ENCODE measurements around the gene ANO10.
"Not testable (repeated sequence)": the region's sequence is repeated elsewhere in the genome, so short reads cannot be mapped to it uniquely, and the experiment has no call there.

The ANO10 gene

DNA sequence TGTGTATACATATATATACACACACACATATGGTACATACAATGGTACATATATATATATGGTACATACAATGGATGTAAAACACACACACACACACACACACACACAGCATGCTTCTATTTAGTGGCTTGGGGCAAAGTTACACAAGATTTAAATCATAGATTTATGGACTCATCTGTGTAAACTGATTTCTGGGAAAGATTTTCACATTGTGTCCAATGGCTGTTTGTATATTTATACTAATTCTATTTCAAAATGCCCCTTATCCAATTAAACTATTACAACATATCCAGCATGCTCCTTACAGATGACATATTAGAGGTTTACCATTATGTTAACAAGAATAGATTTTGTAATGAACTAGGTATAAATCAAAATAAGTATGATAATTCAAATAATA, 94.9 kb downstream of the ANO10 start:
- Histone ChIP-seq H3K9me3 (ENCODE audit: control insufficient read depth, insufficient read depth, low read length) (peaks cover 4% of the 10 kb centered on the region; the same call in 1 of the 2 replicates), H3K9ac (ENCODE audit: low read depth, low read length) (no peak overlapping the region), H3K4me1 (ENCODE audit: insufficient read depth, low read length) (no peaks in the 10 kb centered on the region), H3K36me3 (ENCODE audit: insufficient read depth, low read length) (peaks cover 2% of the 10 kb centered on the region; the same call in 1 of the 2 replicates)

DNA sequence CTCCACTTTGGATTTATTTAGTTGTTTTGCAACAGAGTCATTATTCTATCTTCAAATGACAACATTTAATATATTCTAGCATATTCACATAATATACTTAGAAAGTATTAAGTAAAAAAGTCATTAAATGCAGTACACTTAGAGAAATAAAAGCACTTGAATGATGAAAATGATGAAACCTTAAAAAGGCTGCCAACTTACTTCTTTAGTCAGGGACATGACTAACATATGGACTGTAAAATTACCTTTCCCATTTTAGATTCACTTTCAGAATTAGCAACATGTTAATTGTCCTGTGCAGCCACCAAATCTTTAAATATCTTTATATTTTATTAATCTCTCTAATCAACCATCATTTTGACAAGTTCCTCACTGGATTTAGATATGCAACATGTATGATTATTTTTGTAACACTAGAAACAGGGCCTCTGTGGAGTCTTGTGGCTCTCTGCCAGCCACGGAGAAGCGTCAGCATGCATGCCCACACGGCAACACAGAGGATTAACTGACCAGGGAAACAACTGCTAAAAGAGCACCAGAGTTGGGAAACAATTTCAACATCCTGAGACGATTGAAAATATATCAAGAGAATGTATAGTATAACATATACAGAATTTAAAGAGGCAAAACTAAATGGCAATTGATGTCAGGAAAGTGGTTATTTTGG, 95.7 kb downstream of the ANO10 start:
- Histone ChIP-seq H3K4me1 (ENCODE audit: insufficient read depth, low read length) (no peaks in the 10 kb centered on the region), H3K36me3 (ENCODE audit: insufficient read depth, low read length) (peaks cover 2% of the 10 kb centered on the region; the same call in 1 of the 2 replicates), H3K9me3 (ENCODE audit: control insufficient read depth, insufficient read depth, low read length) (peaks cover 6% of the 10 kb centered on the region; the same call in 1 of the 2 replicates), H3K9ac (ENCODE audit: low read depth, low read length) (no peak overlapping the region)

DNA sequence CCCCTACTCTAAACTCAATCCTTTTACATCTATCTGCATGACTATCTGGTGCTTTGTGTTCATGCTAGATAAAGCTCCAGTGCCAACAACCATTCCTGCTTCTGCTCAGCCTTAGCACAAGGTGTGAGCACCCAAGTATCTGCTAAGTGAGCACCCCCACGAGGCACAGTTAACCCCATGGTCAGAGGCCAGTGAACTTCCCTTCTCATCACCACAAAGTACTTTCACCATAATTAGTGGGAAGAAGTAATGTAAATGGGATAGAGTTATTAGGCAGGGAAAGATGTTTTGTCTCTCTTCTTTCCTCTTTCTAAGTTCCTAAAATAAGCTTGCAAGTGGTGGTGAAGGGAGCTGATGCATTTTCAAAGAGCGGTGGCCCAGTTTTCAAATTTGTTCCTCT, 96.4 kb downstream of the ANO10 start:
- Histone ChIP-seq H3K4me1 (ENCODE audit: insufficient read depth, low read length) (no peaks in the 10 kb centered on the region), H3K9ac (ENCODE audit: low read depth, low read length) (no peak overlapping the region), H3K9me3 (ENCODE audit: control insufficient read depth, insufficient read depth, low read length) (peaks cover 6% of the 10 kb centered on the region; the same call in 1 of the 2 replicates), H3K36me3 (ENCODE audit: insufficient read depth, low read length) (peaks cover 2% of the 10 kb centered on the region; the same call in 1 of the 2 replicates)

DNA sequence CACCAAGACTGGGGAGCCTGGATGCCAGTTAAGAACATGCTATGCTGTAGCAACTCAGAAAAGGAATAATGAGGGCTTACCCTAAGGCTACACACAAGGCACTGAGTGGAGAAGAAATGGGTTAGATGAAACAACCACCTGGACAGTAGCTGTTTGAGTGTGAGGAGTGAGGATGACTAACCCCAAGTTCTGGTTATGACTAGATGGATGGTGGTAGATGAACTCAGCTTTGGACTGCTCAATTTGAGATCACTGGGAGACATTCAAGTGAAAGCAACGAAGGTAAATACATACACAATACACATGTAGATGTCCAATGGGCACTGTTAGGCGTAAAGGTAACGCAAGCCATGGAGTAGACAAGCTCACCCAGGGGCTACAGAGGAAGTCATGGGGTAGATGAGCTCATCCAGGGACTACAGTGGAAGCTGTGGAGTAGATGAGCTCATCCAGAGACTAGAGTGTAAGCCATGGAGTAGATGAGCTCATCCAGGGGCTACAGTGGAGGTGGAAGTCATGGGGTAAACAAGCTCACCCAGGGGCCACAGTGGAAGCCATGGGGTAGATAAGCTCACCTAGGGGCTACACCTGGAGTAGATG, 98.3 kb downstream of the ANO10 start:
- peaks cover 6% of the 10 kb centered on the region; the same call in 1 of the 2 replicates for H3K36me3 ChIP-seq (ENCODE audit: insufficient read depth, low read length)
- no peak overlapping the region for H3K9ac ChIP-seq (ENCODE audit: low read depth, low read length)
- no peaks in the 10 kb centered on the region for H3K4me1 ChIP-seq (ENCODE audit: insufficient read depth, low read length)
- peaks cover 12% of the 10 kb centered on the region; the same call in 1 of the 2 replicates for H3K9me3 ChIP-seq (ENCODE audit: control insufficient read depth, insufficient read depth, low read length)

DNA sequence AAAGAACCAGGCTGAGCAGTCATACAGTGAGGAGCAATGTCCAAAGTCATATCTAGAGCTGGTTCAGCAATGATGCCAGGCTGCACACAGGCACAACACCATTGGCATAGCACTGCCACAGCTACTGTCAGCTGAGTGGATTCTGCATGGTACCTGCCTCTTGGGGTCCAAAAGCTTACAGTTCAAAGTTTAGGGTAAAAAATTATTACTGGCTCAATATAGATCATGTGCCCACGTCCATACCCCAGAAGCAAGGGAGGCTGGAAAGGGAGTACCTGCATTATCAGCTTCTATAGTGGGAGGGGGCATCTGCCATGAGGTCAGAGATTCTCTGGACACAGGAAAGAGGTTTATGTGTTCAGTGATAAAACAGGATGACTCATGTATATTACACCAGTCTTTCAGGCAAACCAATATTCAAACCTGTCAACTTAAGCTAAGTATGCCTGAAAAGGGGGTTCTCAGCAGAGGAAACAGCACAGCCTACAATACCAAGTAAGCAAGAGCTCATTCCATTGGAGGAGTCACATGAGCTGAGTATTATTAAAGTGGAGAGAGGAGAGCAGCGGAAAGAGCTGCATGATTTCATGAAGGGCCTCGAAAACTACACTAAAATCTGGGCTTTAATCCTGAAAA, 99.0 kb downstream of the ANO10 start:
- Histone ChIP-seq H3K36me3 (ENCODE audit: insufficient read depth, low read length) (peaks cover 6% of the 10 kb centered on the region; the same call in 1 of the 2 replicates), H3K4me1 (ENCODE audit: insufficient read depth, low read length) (no peaks in the 10 kb centered on the region), H3K9me3 (ENCODE audit: control insufficient read depth, insufficient read depth, low read length) (peaks cover 11% of the 10 kb centered on the region; the same call in 1 of the 2 replicates), H3K9ac (ENCODE audit: low read depth, low read length) (no peak overlapping the region)

DNA sequence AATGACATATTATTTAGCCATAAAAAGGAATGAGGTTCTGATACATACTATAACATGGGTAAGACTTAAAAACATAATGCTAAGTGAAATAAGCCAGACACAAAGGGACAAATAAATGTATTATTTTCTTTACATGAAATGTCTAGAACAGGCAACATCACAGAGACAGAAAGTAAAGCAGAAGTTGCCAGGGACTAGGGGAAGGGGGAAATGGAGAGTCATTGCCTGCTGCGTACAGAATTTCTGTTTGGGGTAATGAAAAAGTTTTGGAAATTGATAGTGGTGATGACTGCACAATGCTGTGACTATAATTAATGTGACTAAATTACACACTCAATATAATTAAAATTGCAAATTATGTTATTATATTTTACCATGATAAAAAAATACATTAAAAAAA, 99.9 kb downstream of the ANO10 start:
- no peak overlapping the region for H3K9ac ChIP-seq (ENCODE audit: low read depth, low read length)
- H3K9me3 ChIP-seq (ENCODE audit: control insufficient read depth, insufficient read depth, low read length): peaks cover 11% of the 10 kb centered on the region; the same call in 1 of the 2 replicates
- H3K4me1 ChIP-seq (ENCODE audit: insufficient read depth, low read length): no peaks in the 10 kb centered on the region
- peaks cover 7% of the 10 kb centered on the region; the same call in 1 of the 2 replicates for H3K36me3 ChIP-seq (ENCODE audit: insufficient read depth, low read length)

DNA sequence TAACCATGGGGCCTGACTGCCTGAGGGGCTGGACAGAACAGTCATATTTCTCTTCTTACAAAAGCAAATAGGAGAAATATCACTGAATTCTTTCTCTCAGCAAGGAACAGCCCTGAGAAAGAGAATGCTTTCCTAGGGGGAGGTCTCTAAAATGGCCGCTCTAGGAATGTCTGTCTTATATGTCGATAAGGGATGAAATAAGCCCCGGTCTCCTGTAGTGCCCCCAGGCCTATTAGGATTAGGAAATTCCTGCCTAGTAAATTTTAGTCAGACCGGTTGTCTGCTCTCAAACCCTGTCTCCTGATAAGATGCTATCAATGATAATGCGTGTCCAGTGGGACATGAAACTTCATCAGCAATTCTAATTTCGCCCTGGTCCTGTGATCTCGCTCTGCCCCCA, 103.3 kb downstream of the ANO10 start:
- H3K4me1 ChIP-seq (ENCODE audit: insufficient read depth, low read length); H3K36me3 ChIP-seq (ENCODE audit: insufficient read depth, low read length); H3K9ac ChIP-seq (ENCODE audit: low read depth, low read length): not testable (repeated sequence)
- H3K9me3 ChIP-seq (ENCODE audit: control insufficient read depth, insufficient read depth, low read length): peaks cover 11% of the 10 kb centered on the region; the same call in 1 of the 2 replicates

DNA sequence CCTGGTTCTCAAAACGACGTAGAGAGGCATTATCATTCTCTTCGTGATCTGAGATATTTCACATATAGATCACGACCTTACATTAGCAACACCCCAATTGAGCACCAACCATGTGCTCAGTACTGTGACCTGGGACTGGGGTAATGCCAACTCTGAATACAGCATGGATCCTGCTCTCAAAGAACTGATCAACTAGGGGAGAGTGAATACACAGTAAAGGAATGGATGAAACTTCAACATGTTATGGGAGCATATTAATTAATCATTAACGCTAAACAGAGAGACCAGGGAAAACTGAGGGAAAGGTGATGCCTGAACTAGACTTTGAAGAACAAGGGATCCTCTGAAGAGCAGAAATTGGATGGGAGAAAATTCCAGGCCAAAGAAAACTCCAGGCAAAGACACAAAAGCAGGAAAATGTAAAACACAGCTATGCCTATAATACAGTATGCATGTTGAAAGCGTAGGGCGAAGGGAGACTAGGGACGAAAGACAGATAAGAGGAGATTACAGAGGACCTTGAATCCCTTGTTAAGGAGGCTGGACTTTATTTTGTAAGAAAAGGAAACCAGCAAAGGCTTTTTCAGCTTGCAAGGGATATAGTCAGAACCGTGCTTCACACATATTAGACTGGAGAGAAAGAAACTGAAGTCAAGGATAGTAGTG, 105.7 kb downstream of the ANO10 start:
- Histone ChIP-seq H3K36me3 (ENCODE audit: insufficient read depth, low read length) (peaks cover 7% of the 10 kb centered on the region; the same call in 1 of the 2 replicates), H3K4me1 (ENCODE audit: insufficient read depth, low read length) (no peaks in the 10 kb centered on the region), H3K9ac (ENCODE audit: low read depth, low read length) (no peak overlapping the region), H3K9me3 (ENCODE audit: control insufficient read depth, insufficient read depth, low read length) (peaks cover 9% of the 10 kb centered on the region; the same call in 1 of the 2 replicates)

DNA sequence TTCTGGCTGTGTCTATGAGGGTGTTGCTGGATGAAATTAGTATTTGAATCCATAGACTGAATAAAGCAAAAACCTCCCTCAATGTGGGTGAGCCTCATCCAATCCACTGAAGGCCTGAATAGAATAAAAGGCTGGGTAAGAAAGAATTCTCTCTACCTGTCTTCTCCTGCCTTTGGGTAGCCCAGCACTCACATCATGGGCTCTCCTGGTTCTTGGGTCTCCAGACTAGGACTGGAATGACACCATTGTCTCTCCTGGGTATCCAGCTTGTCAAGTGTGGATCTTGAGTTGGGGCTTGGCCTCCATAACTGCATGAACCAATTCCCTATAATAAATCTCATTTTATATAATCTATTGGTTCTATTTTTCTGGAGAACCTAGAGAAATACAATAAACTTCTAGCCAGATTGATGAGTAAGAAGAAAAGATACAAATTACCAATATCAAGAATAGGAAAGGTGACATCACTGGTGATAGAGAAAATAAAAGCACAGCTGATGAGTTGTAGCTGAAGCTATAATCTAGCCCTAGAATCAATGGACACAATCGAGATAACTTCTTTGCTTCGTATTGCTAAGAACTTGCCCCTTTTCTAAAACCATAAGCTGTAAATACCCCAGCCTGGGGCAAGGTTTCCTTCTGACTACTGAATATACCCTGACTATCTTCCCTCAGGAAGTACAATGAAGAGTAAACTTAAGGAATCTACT, 106.4 kb downstream of the ANO10 start:
- H3K9ac ChIP-seq (ENCODE audit: low read depth, low read length): no peak overlapping the region
- H3K9me3 ChIP-seq (ENCODE audit: control insufficient read depth, insufficient read depth, low read length): peaks cover 9% of the 10 kb centered on the region; the same call in 1 of the 2 replicates
- peaks cover 7% of the 10 kb centered on the region; the same call in 1 of the 2 replicates for H3K36me3 ChIP-seq (ENCODE audit: insufficient read depth, low read length)
- no peaks in the 10 kb centered on the region for H3K4me1 ChIP-seq (ENCODE audit: insufficient read depth, low read length)

DNA sequence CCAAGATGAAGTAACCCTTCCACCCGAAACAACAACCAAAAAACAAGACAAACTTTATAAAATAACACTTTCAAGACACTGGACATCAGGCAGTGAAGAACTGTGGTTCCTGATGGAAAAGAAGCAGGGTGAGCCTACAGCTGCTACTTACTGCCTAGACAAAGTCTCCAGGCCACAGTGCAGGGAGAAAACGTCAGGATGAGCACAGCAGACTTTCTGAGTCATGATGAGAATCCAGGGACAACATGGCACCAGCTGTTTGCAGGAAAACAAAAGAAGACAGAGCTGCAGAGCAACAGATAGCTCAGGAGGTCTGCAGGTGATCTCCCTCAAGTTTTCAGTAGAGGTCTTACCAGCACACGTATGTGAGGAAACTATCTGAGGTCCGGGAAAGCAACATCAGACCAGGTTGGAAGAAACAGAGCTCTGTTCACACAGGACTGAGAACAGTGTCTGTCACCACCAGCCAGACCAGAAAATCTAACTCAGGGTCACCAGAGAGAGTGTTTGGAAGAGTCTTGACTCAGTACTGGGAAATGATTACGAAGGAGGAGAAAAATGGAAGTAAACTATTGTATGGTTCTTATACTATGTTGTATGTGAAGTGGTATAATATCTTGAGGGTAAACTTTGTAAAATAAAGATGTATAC, 108.9 kb downstream of the ANO10 start:
- Histone ChIP-seq H3K9ac (ENCODE audit: low read depth, low read length) (no peak overlapping the region), H3K4me1 (ENCODE audit: insufficient read depth, low read length) (no peaks in the 10 kb centered on the region), H3K36me3 (ENCODE audit: insufficient read depth, low read length) (peaks cover 3% of the 10 kb centered on the region; the same call in 1 of the 2 replicates), H3K9me3 (ENCODE audit: control insufficient read depth, insufficient read depth, low read length) (no peaks in the 10 kb centered on the region; the same call in 1 of the 2 replicates)

DNA sequence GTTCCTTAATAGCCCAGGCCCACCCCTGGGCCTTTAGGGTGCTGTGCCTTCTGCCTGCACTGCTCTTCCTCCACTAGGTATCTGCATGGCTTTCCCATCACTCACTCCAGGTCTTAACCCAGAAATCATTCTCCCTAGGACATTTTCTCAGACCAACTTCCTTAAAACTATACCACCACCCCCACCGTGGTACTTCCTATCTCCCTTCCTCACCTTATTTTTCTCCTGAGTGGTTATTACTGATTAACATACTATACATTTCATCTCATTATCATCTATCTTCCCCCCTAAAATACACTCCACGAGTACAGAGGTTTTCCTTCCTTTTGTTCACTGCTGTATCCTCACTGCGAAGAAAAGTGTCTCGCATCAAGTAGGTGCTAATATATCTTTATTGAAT, 115.2 kb downstream of the ANO10 start:
- Histone ChIP-seq H3K9me3 (ENCODE audit: control insufficient read depth, insufficient read depth, low read length) (no peaks in the 10 kb centered on the region), H3K4me1 (ENCODE audit: insufficient read depth, low read length) (no peaks in the 10 kb centered on the region), H3K9ac (ENCODE audit: low read depth, low read length) (no peak overlapping the region), H3K36me3 (ENCODE audit: insufficient read depth, low read length) (no peaks in the 10 kb centered on the region)

DNA sequence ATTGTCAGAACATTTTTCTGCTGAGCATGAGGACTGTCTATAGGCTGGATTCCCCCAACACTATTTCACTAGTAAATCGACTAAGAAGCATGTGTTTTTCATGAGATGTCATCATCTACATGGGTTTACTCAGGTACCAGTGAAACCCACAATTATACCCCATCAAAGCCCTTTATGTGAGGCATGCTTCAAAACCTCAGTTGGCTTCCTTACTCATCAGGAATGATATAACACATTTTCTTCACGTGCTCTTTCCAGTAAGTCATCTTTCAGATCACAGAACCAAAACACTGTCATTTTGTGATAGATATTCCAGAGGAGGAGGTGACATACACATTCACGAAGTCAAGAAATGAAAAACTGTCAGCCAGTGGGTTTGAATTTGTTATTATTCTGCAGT, 116.5 kb downstream of the ANO10 start:
- Histone ChIP-seq H3K9me3 (ENCODE audit: control insufficient read depth, insufficient read depth, low read length) (no peaks in the 10 kb centered on the region), H3K4me1 (ENCODE audit: insufficient read depth, low read length) (no peaks in the 10 kb centered on the region), H3K36me3 (ENCODE audit: insufficient read depth, low read length) (no peaks in the 10 kb centered on the region), H3K9ac (ENCODE audit: low read depth, low read length) (no peak overlapping the region)

DNA sequence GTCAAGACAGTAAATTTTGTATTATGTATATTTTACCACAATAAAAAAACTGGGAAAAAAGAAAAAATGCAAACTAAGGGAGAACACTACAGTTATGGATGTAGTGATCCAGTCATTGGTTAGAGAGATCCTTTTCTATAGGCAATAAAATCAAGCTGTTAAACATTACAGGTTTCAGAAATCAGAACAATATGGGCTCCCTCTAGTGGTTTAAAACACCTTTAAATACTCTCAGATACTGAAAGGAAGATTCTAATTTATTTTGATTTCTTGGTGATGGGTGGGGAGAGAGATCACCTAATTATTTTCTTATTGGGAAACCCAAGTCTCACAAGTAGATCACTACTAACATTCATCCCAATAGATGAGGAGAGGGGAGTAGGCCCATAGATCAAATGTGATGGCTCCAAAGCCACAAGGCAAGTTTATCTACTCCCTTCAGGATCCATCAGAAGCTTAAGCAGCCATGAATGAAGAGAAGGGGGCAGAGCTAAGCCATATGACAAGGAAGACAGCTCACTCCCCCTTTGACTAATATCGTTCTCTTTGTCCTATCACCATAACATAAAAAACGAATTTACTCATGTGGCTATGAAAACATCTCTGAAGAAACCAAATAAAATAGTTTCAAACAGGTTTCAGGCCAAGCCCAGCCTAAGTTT, 118.6 kb downstream of the ANO10 start:
- H3K4me1 ChIP-seq (ENCODE audit: insufficient read depth, low read length): no peaks in the 10 kb centered on the region
- H3K36me3 ChIP-seq (ENCODE audit: insufficient read depth, low read length): no peaks in the 10 kb centered on the region
- no peaks in the 10 kb centered on the region for H3K9me3 ChIP-seq (ENCODE audit: control insufficient read depth, insufficient read depth, low read length)
- no peak overlapping the region for H3K9ac ChIP-seq (ENCODE audit: low read depth, low read length)

Measured in ES-I3 (cell line).